GM21737 (cell line): Measurements from ENCODE around the gene THPO.

Experiments used
- ATAC-seq: cut with Tn5 transposase; IDR thresholded peaks from one replicate; pipeline ENCODE4 v1.9.1; 2021; ENCODE audit warnings: mild to moderate bottlenecking, moderate library complexity; ENCODE audit not compliant: unreplicated experiment

THPO gene

GRCh38 chr3:184377882-184378445 is at the start of gene THPO:
TSS of gene THPO (minus strand) at chr3:184378207. CDS start at chr3:184376259, 1,948 bp downstream.
- no peak for ATAC-seq

- ATAC-seq = no peak
Measured at GRCh38 chr3:184426691-184427141, 48.7 kb upstream of the THPO start.

GRCh38 chr3:184423561-184423960 is 45.6 kb upstream of the THPO start:
- ATAC-seq = no peak

GRCh38 chr3:184419171-184419570 is 41.2 kb upstream of the THPO start:
- ATAC-seq = no peak

- peak; percentile 80 for ATAC-seq
Measured at GRCh38 chr3:184417619-184418327, 39.8 kb upstream of the THPO start.

- ATAC-seq = no peak
Measured at GRCh38 chr3:184415203-184415490, 37.1 kb upstream of the THPO start.

GRCh38 chr3:184414418-184415202 is 36.6 kb upstream of the THPO start:
- ATAC-seq = no peak

- ATAC-seq = no peak
Measured at GRCh38 chr3:184409946-184410500, 32.0 kb upstream of the THPO start.

GRCh38 chr3:184409331-184409926 is 31.4 kb upstream of the THPO start:
- no peak for ATAC-seq

- ATAC-seq = no peak
Measured at GRCh38 chr3:184405075-184406030, 27.3 kb upstream of the THPO start.

- ATAC-seq = no peak
Measured at GRCh38 chr3:184399410-184399809, 21.4 kb upstream of the THPO start.

GRCh38 chr3:184395320-184395660 is 17.3 kb upstream of the THPO start:
- ATAC-seq = no peak

- no peak for ATAC-seq
Measured at GRCh38 chr3:184391266-184391665, 13.3 kb upstream of the THPO start.

- no peak for ATAC-seq
Measured at GRCh38 chr3:184389935-184390528, 12.0 kb upstream of the THPO start.

- ATAC-seq = no peak
Measured at GRCh38 chr3:184389384-184389783, 11.4 kb upstream of the THPO start.

GRCh38 chr3:184388936-184389230 is 10.9 kb upstream of the THPO start:
- ATAC-seq = no peak

GRCh38 chr3:184388164-184388935 is 10.3 kb upstream of the THPO start:
- ATAC-seq = no peak

GRCh38 chr3:184387174-184387714 is 9.2 kb upstream of the THPO start:
- ATAC-seq = no peak
